ENCODE measurements around the gene PSMB5. TPM values are rescaled to one million over a fixed set of nuclear protein-coding genes. Genes with fewer than 3 reads are reported as not detected.

The PSMB5 gene
- total and polyA plus RNA-seq, 2 of the 13 experiments (the other 11 are each of a cell fraction or from before 2014, with no cell fraction given): 705 to 871 TPM

GRCh38 chr14:23066368-23066767 is 31.7 kb upstream of the PSMB5 start (continued):
- peak; percentile 47; the same call in 1 of the 2 replicates for TF ChIP-seq HNF1B (CRISPR knock-in tag; IDR thresholded peaks at IDR 0.05)
- TF ChIP-seq ZNF280D (CRISPR knock-in tag; IDR thresholded peaks at IDR 0.05): 0 out of 2 replicates have a peak, but pooled peaks have one; percentile 16

- CTCF ChIA-PET (ENCODE audit: low intra/inter-chr PET ratio, low total read pairs): no interaction called here
- intact Hi-C loops (cut with micrococcal nuclease; ENCODE audit: unreplicated experiment): no loop called here
- H3K9ac ChIP-seq (ENCODE audit: insufficient read depth, low read depth, low read length): no peak overlapping the region
- FAIRE-seq (no peak), DNase-seq (ENCODE audit: low spot score) (no peak), ATAC-seq (no peak)
- TF ChIP-seq PHF5A (CRISPR knock-in tag; IDR thresholded peaks at IDR 0.05; ENCODE audit: low read depth, unreplicated experiment): no peak
- TF ChIP-seq MTERF4 (CRISPR knock-in tag; IDR thresholded peaks at IDR 0.05): 0 out of 2 replicates have a peak, but pooled peaks have one; percentile 5
- TF ChIP-seq POLR2A (IDR thresholded peaks at IDR 0.05; ENCODE audit: insufficient read depth in 1 of 2, low read depth in 2 of 2, low read length in 2 of 2): peak in 1 of 2 experiments; percentile 15; a peak in 1 of 4 replicates
- no peak for TF ChIP-seq ZNF333 (CRISPR knock-in tag; IDR thresholded peaks at IDR 0.05; ENCODE audit: borderline replicate concordance)
- H3K4me1 ChIP-seq (ENCODE audit: insufficient read depth, low read length): peaks cover 15% of the 10 kb centered on the region
- no TSS peak for BruUV-seq (replicated peaks)
- no peaks in the 10 kb centered on the region for H3K9me3 ChIP-seq (ENCODE audit: low read length)
- H3K79me2 ChIP-seq (ENCODE audit: insufficient read depth, low read length): peaks cover 21% of the 10 kb centered on the region
- no peak overlapping the region for H3K4me3 ChIP-seq (replicated peaks in 1 of 3; ENCODE audit: insufficient read depth in 1 of 3, low read depth in 2 of 3, low read length in 3 of 3)
- no peak overlapping the region for H3K4me2 ChIP-seq (ENCODE audit: low read depth, low read length)
- H3K36me3 ChIP-seq (replicated peaks in 1 of 2; ENCODE audit: control insufficient read depth in 1 of 2, insufficient read depth in 2 of 2, low read length in 2 of 2): peaks cover 74 to 88% of the 10 kb centered on the region in 2 experiments
- no peak overlapping the region for H3K27ac ChIP-seq (ENCODE audit: extremely low read length, insufficient read depth, low read length)
- WGBS (ENCODE audit: low lambda C conversion rate): 95% methylated on average over 5 of the region's 5 CpGs
- POLR2A ChIA-PET: interaction anchor here (2.1 to 2.4 kb wide), 2 partner anchors 32 to 57 kb away, joined by 10 to 19 read pairs; partner anchors contain the start of genes ACIN1 and C14orf119
- H4K20me1 ChIP-seq (ENCODE audit: insufficient read depth, low read length): peaks cover 17% of the 10 kb centered on the region
- in situ Hi-C loops (cut with HindIII; ENCODE audit: extremely low pct_ligation_motif_present, low pct_unique_long_range_greater_than_20kb): no loop called here
- no peak overlapping the region for H2AFZ ChIP-seq (ENCODE audit: low read length)
- no peaks in the 10 kb centered on the region for H3K27me3 ChIP-seq (ENCODE audit: control insufficient read depth in 1 of 2, insufficient read depth in 2 of 2, low read length in 2 of 2)
Measured at GRCh38 chr14:23063601-23064000, 28.9 kb upstream of the PSMB5 start.
